ENCODE results near the gene KRTAP5-10.

- TF ChIP-seq CTCF (conservative IDR thresholded peaks at IDR 0.05) (no peak), ZFX (IDR thresholded peaks at IDR 0.05) (no peak)
Measured at GRCh38 chr11:71525188-71525937, 40.0 kb upstream of the KRTAP5-10 start.

Measured in C4-2B (cell line).